HS-27A (cell line): ENCODE data around the gene KCNN3.
"Not testable (repeated sequence)": the region's sequence is repeated elsewhere in the genome, so short reads cannot be mapped to it uniquely, and the experiment has no call there.

Source experiments
- DNase-seq: peaks from one replicate; pipeline ENCODE4 v3.0.0-alpha.2; 2012; ENCODE audit warnings: low read depth, missing footprints

The KCNN3 gene

GRCh38 chr1:154698320-154699096 lies 171.6 kb downstream of the KCNN3 start:
- DNase-seq = no peak

GRCh38 chr1:154697710-154698109 lies 172.4 kb downstream of the KCNN3 start:
- no peak for DNase-seq

- no peak for DNase-seq
These were observed 173.6 kb downstream of the KCNN3 start for GRCh38 chr1:154696456-154696855.

- no peak for DNase-seq
These were observed 174.1 kb downstream of the KCNN3 start for GRCh38 chr1:154695985-154696384.

GRCh38 chr1:154694995-154695394 lies 175.1 kb downstream of the KCNN3 start:
- DNase-seq = no peak

- no peak for DNase-seq
These were observed 181.0 kb downstream of the KCNN3 start for GRCh38 chr1:154689083-154689482.

GRCh38 chr1:154686507-154686906 lies 183.6 kb downstream of the KCNN3 start:
- DNase-seq = no peak

- DNase-seq = no peak
These were observed 186.3 kb downstream of the KCNN3 start for GRCh38 chr1:154683820-154684219.

GRCh38 chr1:154682254-154682653 lies 187.8 kb downstream of the KCNN3 start:
- DNase-seq = no peak

- not testable (repeated sequence) for DNase-seq
These were observed 192.2 kb downstream of the KCNN3 start for GRCh38 chr1:154677844-154678243.

- not testable (repeated sequence) for DNase-seq
These were observed 193.2 kb downstream of the KCNN3 start for GRCh38 chr1:154676847-154677246.

- DNase-seq = not testable (repeated sequence)
These were observed 195.6 kb downstream of the KCNN3 start for GRCh38 chr1:154674456-154674855.

GRCh38 chr1:154672245-154672644 lies 197.8 kb downstream of the KCNN3 start:
- DNase-seq = not testable (repeated sequence)

- DNase-seq = not testable (repeated sequence)
These were observed 198.7 kb downstream of the KCNN3 start for GRCh38 chr1:154671412-154671811.

- DNase-seq = not testable (repeated sequence)
These were observed 199.5 kb downstream of the KCNN3 start for GRCh38 chr1:154670310-154671270.

- DNase-seq = peak; percentile 24
These were observed 200.4 kb downstream of the KCNN3 start for GRCh38 chr1:154669464-154670282.

GRCh38 chr1:154666051-154666790 lies 203.9 kb downstream of the KCNN3 start:
- DNase-seq = no peak

GRCh38 chr1:154664331-154665002 lies 205.6 kb downstream of the KCNN3 start:
- DNase-seq = no peak

- DNase-seq = no peak
These were observed 206.5 kb downstream of the KCNN3 start for GRCh38 chr1:154663471-154664060.

- no peak for DNase-seq
These were observed 209.0 kb downstream of the KCNN3 start for GRCh38 chr1:154661110-154661509.
